GM19099 (cell line): ENCODE results near the gene ADCK2.

Experiments
- POLR2A ChIP-seq: IDR thresholded peaks from 3 replicates; pipeline ENCODE4 v1.6.1; 2011; ENCODE audit warnings: low read depth; ENCODE audit not compliant: insufficient read length; ENCODE audit errors: extremely low read depth

Gene ADCK2

GRCh38 chr7:140738280-140738679, 65.5 kb downstream of the ADCK2 start:
- no peak for TF ChIP-seq POLR2A

- TF ChIP-seq POLR2A: no peak
Observed at GRCh38 chr7:140744005-140744404, 71.3 kb downstream of the ADCK2 start.
